AG09319 (cell line): Measurements from ENCODE around the gene CTRB1.

Source experiments
- DNase-seq: peaks from one replicate; pipeline ENCODE4 v3.0.0-alpha.2; 2010; ENCODE audit warnings: low read depth; ENCODE audit errors: extremely low read depth
- CTCF ChIP-seq: IDR thresholded peaks from 2 replicates; pipeline ENCODE4 v1.5.1; 2011; ENCODE audit warnings: low read depth, mild to moderate bottlenecking, inconsistent platforms, low read length, moderate library complexity

The CTRB1 gene

GRCh38 chr16:75225678-75226515, 7.1 kb downstream of the CTRB1 start:
- no peak for DNase-seq

DNA sequence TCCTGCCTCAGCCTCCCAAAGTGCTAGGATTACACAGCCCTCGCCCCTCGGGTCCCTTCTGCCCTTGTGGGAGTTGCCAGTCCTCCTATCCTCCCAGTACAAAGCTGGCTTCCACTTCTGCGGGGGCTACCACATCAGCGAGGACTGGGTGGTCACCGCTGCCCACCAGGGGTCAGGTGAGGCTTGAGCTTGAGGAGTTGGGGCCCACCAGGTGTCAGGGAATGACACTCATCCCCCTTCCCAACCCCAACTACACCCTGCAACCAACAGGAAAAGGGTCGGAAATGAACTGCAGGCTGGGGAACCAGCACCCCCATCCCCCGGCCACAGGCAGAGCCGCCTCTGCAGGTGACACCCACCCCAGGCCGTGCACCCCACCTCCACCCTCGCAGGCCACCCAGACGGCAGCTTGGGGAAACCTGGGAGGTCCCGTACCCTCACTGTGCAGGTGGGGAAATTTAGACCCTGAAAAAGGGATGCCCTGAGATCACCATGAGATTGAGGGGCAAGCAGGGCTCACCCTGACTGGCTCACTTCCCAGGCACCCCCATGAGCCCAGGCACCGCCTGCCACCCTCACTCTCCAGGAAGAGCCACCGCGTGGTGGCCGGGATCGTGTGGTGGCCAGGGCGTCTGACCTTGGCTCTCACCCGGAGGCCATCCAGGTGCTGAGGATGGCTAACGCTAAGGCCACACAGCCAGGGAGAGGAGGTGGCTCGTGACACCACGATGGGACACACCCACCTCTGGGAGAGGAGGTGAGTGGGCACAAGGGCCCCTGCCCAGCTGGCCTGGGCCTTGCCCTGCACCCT, 8.0 kb downstream of the CTRB1 start:
- TF ChIP-seq CTCF, result no peak
- DNase-seq, result no peak

More at GRCh38 chr16:75225678-75226515, 7.1 kb downstream of the CTRB1 start:
- TF ChIP-seq CTCF, result no peak

DNA sequence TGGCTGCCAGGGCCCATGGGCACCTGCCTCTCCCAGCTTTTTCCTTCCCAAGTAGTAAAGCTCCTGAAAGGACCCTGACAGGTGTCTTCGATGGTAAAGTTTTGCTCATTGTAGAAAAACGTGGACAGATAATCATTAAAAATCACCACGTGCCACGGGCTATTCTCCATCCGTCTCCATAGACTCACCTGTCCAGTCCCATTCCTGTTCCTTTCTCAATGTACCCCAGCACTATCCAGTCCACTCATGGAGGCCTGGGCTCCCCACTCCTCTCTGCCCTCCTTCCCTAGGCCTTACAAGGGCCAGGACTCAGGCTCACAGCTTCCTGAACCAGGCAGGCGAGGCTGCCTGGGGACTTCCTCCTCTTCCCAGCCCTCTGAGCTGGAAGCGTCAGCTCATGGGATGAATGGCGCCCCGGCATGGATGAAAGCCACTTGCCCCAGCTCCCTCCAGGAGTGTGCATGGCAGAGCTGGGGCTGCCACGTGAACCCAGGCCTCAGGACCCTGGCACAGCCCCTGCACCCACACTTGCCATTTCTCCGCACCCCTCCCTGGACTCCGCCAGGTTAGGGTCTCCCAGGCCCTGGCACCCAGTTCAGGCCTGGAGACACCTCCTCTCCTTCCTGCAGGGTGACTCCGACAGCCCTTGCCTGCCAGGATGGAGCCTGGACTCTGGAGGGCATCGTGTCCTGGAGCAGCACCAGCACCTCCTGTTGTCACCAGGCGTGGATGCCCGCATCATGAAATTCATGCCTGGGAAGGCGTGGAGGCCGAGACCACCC, 8.8 kb downstream of the CTRB1 start:
- DNase-seq, result no peak

GRCh38 chr16:75228143-75228976, 9.6 kb downstream of the CTRB1 start:
- DNase-seq, result no peak
- TF ChIP-seq CTCF, result no peak

More for the DNA sequence above, 8.8 kb downstream of the CTRB1 start:
- no peak for TF ChIP-seq CTCF

- DNase-seq, result no peak
- TF ChIP-seq CTCF, result no peak
Observed at GRCh38 chr16:75229172-75230031, 10.6 kb downstream of the CTRB1 start.
